ENCODE data around the gene SORCS2.

GRCh38 chr4:7466215-7466614 is 273.9 kb downstream of the SORCS2 start:
- TF ChIP-seq POLR2AphosphoS5 (IDR thresholded peaks at IDR 0.05; ENCODE audit: low read depth, low read length) (no peak), REST (IDR thresholded peaks at IDR 0.05; ENCODE audit: insufficient read depth in 1 of 2, low read depth in 2 of 2, low read length in 2 of 2) (no peak), TAF1 (IDR thresholded peaks at IDR 0.05; ENCODE audit: borderline replicate concordance, insufficient read depth, low read length) (no peak), SIN3A (IDR thresholded peaks at IDR 0.05; ENCODE audit: borderline replicate concordance, insufficient read depth, low read length) (no peak)

All from PFSK-1 (cell line).